ENCODE results near the gene CTSZ. TPM values are rescaled to one million over a fixed set of nuclear protein-coding genes. Genes with fewer than 3 reads are reported as not detected.

Gene CTSZ
- total and polyA plus RNA-seq, 2 of the 8 experiments (the other 6 are each of a cell fraction or from before 2014, with no cell fraction given), result 32.8 to 34.0 TPM

DNA sequence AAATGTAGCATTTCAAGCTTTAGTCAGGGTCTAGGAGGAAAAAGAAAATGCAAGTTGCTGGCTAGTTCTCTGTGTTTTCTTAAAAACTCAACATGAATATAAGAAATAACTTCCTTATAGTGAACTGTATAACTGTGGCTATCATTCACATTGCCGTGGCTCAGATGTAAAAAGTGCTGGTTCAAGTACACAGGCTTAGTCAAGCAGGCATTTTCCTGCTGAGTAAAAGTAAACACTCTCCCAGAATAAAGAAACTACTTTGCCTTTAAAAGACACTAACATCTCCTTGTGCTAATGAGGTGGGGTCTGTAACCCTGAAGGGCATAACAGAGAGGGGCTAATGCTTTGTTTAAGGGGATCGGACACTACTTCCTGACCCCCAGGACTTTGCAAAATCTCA is 21.8 kb upstream of the CTSZ start (continued):
- TF ChIP-seq, protein P1, sequence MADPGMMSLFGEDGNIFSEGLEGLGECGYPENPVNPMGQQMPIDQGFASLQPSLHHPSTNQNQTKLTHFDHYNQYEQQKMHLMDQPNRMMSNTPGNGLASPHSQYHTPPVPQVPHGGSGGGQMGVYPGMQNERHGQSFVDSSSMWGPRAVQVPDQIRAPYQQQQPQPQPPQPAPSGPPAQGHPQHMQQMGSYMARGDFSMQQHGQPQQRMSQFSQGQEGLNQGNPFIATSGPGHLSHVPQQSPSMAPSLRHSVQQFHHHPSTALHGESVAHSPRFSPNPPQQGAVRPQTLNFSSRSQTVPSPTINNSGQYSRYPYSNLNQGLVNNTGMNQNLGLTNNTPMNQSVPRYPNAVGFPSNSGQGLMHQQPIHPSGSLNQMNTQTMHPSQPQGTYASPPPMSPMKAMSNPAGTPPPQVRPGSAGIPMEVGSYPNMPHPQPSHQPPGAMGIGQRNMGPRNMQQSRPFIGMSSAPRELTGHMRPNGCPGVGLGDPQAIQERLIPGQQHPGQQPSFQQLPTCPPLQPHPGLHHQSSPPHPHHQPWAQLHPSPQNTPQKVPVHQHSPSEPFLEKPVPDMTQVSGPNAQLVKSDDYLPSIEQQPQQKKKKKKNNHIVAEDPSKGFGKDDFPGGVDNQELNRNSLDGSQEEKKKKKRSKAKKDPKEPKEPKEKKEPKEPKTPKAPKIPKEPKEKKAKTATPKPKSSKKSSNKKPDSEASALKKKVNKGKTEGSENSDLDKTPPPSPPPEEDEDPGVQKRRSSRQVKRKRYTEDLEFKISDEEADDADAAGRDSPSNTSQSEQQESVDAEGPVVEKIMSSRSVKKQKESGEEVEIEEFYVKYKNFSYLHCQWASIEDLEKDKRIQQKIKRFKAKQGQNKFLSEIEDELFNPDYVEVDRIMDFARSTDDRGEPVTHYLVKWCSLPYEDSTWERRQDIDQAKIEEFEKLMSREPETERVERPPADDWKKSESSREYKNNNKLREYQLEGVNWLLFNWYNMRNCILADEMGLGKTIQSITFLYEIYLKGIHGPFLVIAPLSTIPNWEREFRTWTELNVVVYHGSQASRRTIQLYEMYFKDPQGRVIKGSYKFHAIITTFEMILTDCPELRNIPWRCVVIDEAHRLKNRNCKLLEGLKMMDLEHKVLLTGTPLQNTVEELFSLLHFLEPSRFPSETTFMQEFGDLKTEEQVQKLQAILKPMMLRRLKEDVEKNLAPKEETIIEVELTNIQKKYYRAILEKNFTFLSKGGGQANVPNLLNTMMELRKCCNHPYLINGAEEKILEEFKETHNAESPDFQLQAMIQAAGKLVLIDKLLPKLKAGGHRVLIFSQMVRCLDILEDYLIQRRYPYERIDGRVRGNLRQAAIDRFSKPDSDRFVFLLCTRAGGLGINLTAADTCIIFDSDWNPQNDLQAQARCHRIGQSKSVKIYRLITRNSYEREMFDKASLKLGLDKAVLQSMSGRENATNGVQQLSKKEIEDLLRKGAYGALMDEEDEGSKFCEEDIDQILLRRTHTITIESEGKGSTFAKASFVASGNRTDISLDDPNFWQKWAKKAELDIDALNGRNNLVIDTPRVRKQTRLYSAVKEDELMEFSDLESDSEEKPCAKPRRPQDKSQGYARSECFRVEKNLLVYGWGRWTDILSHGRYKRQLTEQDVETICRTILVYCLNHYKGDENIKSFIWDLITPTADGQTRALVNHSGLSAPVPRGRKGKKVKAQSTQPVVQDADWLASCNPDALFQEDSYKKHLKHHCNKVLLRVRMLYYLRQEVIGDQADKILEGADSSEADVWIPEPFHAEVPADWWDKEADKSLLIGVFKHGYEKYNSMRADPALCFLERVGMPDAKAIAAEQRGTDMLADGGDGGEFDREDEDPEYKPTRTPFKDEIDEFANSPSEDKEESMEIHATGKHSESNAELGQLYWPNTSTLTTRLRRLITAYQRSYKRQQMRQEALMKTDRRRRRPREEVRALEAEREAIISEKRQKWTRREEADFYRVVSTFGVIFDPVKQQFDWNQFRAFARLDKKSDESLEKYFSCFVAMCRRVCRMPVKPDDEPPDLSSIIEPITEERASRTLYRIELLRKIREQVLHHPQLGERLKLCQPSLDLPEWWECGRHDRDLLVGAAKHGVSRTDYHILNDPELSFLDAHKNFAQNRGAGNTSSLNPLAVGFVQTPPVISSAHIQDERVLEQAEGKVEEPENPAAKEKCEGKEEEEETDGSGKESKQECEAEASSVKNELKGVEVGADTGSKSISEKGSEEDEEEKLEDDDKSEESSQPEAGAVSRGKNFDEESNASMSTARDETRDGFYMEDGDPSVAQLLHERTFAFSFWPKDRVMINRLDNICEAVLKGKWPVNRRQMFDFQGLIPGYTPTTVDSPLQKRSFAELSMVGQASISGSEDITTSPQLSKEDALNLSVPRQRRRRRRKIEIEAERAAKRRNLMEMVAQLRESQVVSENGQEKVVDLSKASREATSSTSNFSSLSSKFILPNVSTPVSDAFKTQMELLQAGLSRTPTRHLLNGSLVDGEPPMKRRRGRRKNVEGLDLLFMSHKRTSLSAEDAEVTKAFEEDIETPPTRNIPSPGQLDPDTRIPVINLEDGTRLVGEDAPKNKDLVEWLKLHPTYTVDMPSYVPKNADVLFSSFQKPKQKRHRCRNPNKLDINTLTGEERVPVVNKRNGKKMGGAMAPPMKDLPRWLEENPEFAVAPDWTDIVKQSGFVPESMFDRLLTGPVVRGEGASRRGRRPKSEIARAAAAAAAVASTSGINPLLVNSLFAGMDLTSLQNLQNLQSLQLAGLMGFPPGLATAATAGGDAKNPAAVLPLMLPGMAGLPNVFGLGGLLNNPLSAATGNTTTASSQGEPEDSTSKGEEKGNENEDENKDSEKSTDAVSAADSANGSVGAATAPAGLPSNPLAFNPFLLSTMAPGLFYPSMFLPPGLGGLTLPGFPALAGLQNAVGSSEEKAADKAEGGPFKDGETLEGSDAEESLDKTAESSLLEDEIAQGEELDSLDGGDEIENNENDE (IDR thresholded peaks at IDR 0.05; ENCODE audit: insufficient replicate concordance, low read length), result no peak
- TF ChIP-seq CEBPB (IDR thresholded peaks at IDR 0.05; ENCODE audit: low read depth, low read length) (no peak), POU5F1 (IDR thresholded peaks at IDR 0.05; ENCODE audit: low read depth, low read length) (no peak), HDAC2 (IDR thresholded peaks at IDR 0.05; ENCODE audit: borderline replicate concordance in 1 of 2, low read depth in 2 of 2, low read length in 2 of 2) (no peak), TBP (IDR thresholded peaks at IDR 0.05; ENCODE audit: low read depth, low read length) (no peak), GTF2F1 (IDR thresholded peaks at IDR 0.05; ENCODE audit: borderline replicate concordance, low read depth, low read length) (no peak), RAD21 (IDR thresholded peaks at IDR 0.05 in 1 of 2, conservative IDR thresholded peaks at IDR 0.05 in 1 of 2; ENCODE audit: low read depth in 2 of 2, low read length in 2 of 2) (no peak), EZH2 (IDR thresholded peaks at IDR 0.05; ENCODE audit: low read depth, low read length, severe bottlenecking) (no peak)

Measured in H1 (cell line).